Measurements from ENCODE around the gene FARP1. TPM values are rescaled to one million over a fixed set of nuclear protein-coding genes. Genes with fewer than 3 reads are reported as not detected.

The FARP1 gene
- total and polyA plus RNA-seq, 2 of the 8 experiments (the other 6 are each of a cell fraction or from before 2014, with no cell fraction given) = 24.7 to 104 TPM

DNA sequence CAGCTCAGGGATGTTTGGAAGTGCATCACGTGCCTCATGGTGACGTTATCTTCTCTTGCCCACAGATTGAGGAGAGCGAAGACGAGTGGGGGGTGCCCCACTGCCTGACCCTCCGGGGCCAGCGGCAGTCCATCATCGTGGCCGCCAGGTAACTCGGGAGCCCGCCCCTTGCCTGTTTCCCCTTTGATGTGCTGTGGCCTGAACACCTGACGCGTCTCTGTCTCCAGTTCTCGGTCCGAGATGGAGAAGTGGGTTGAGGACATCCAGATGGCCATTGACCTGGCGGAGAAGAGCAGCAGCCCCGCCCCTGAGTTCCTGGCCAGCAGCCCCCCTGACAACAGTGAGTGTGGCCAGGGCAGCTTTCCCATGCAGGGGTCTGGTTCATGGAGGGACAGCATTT, 297.0 kb downstream of the FARP1 start:
- Histone ChIP-seq H3K27me3 (replicated peaks in 1 of 4; ENCODE audit: control insufficient read depth in 3 of 4, extremely low read depth in 1 of 4, insufficient read depth in 3 of 4, low read length in 3 of 4) (no peaks in the 10 kb centered on the region), H4K5ac (ENCODE audit: insufficient read length, low read depth, low read length) (no peak overlapping the region), H3K27ac (ENCODE audit: low read depth, low read length) (no peak overlapping the region; the same call in 1 of the 2 replicates), H3K23ac (ENCODE audit: insufficient read length) (no peak overlapping the region), H3K79me1 (ENCODE audit: low read depth, low read length) (no peaks in the 10 kb centered on the region), H3K23me2 (ENCODE audit: low read depth, low read length) (no peaks in the 10 kb centered on the region), H2BK5ac (ENCODE audit: low read depth, low read length) (no peak overlapping the region), H3K18ac (ENCODE audit: extremely low read depth, low read length) (no peak overlapping the region), H3K4me3 (ENCODE audit: extremely low read depth in 1 of 4, insufficient read depth in 2 of 4, low read depth in 3 of 4, low read length in 4 of 4) (no peak overlapping the region), H3K9me3 (ENCODE audit: insufficient read depth in 2 of 2, low read depth in 1 of 2, low read length in 1 of 2) (no peaks in the 10 kb centered on the region), H3K4me1 (replicated peaks in 1 of 4; ENCODE audit: control insufficient read depth in 3 of 4, insufficient read depth in 4 of 4, low read length in 3 of 4) (no peaks in the 10 kb centered on the region), H4K8ac (ENCODE audit: extremely low read depth, insufficient read depth, low read length) (no peak overlapping the region), H3K14ac (ENCODE audit: insufficient read length) (no peak overlapping the region), H3K4me2 (ENCODE audit: insufficient read depth in 1 of 2, low read depth in 2 of 2, low read length in 2 of 2) (no peak overlapping the region), H3K56ac (replicated peaks; ENCODE audit: insufficient read length, low read depth, low read length) (no peak overlapping the region), H3K9ac (replicated peaks in 1 of 4; ENCODE audit: extremely low read depth in 1 of 4, low read depth in 3 of 4, low read length in 3 of 4) (no peak overlapping the region), H2AFZ (ENCODE audit: low read length) (no peak overlapping the region), H3K36me3 (ENCODE audit: control insufficient read depth in 2 of 4, insufficient read depth in 4 of 4, low read length in 3 of 4) (peaks cover 0 to 6% (median 2%) of the 10 kb centered on the region in 4 experiments; a peak in 4 of 8 replicates), H2BK15ac (ENCODE audit: low read length) (no peak overlapping the region), H2BK12ac (ENCODE audit: low read depth, low read length) (no peak overlapping the region), H2BK120ac (replicated peaks; ENCODE audit: low read depth, low read length) (no peak overlapping the region), H3K79me2 (ENCODE audit: control insufficient read depth in 1 of 2, insufficient read depth in 2 of 2, low read length in 2 of 2) (no peaks in the 10 kb centered on the region), H2AK5ac (ENCODE audit: low read depth, low read length) (no peak overlapping the region), H4K20me1 (replicated peaks in 1 of 2; ENCODE audit: control insufficient read depth in 1 of 2, insufficient read depth in 2 of 2, low read length in 2 of 2) (peaks cover 2 to 3% of the 10 kb centered on the region in 2 experiments), H2BK20ac (ENCODE audit: low read length) (no peak overlapping the region), H3K4ac (replicated peaks; ENCODE audit: insufficient read length, low read depth, low read length) (no peak overlapping the region), H4K91ac (replicated peaks; ENCODE audit: insufficient read length, low read length) (no peak overlapping the region)
- DNase-seq (ENCODE audit: low read depth in 1 of 2, low spot score in 2 of 2) (no peak), FAIRE-seq (no peak)
- TF ChIP-seq SRF (IDR thresholded peaks at IDR 0.05; ENCODE audit: low read depth, low read length) (no peak), KDM4A (IDR thresholded peaks at IDR 0.05; ENCODE audit: low read depth, low read length, severe bottlenecking) (no peak), RXRA (IDR thresholded peaks at IDR 0.05; ENCODE audit: insufficient read depth, low read depth, low read length) (no peak), TBP (IDR thresholded peaks at IDR 0.05; ENCODE audit: low read depth, low read length) (no peak), GABPA (IDR thresholded peaks at IDR 0.05; ENCODE audit: borderline replicate concordance, insufficient read depth, low read length) (no peak), RAD21 (IDR thresholded peaks at IDR 0.05 in 1 of 2, conservative IDR thresholded peaks at IDR 0.05 in 1 of 2; ENCODE audit: low read depth in 2 of 2, low read length in 2 of 2) (no peak), POLR2A (IDR thresholded peaks at IDR 0.05; ENCODE audit: control extremely low read depth in 1 of 2, low read depth in 2 of 2, low read length in 2 of 2) (no peak)
- TF ChIP-seq, protein P1, sequence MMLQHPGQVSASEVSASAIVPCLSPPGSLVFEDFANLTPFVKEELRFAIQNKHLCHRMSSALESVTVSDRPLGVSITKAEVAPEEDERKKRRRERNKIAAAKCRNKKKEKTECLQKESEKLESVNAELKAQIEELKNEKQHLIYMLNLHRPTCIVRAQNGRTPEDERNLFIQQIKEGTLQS (IDR thresholded peaks at IDR 0.05; ENCODE audit: insufficient read depth, low read depth, low read length) = no peak
- WGBS, 2 experiments (ENCODE audit: extremely low coverage in 1 of 2, insufficient coverage in 1 of 2, insufficient read length in 1 of 2, insufficient replicate concordance in 2 of 2, low coverage in 1 of 2, low lambda C conversion rate in 2 of 2, missing lambda C conversion rate in 1 of 2) = 93% methylated on average over 16 of the region's 16 CpGs; no CpG with 5 or more reads in 1 of the 2 experiments
- ChIA-PET CTCF (ENCODE audit: partially characterized antibody) (interaction anchor here (1.4 to 2.7 kb wide), 4 partner anchors 11 to 406 kb away, joined by 3 to 14 read pairs (median 3); no protein-coding TSS in a partner anchor), POLR2A (ENCODE audit: partially characterized antibody) (interaction anchor here (1.4 kb wide), 1 partner anchor 11 kb away, joined by 3 read pairs; no protein-coding TSS in a partner anchor)

Measured in H1 (cell line).